Stimulated activated naive CD8-positive, alpha-beta T cell treated with anti-CD3 and anti-CD28 coated beads, Interleukin-15, Interleukin-2, amounts not matched to agents 100 ng/mL and 50 ng/mL, for 24 hours (primary cell): ENCODE measurements around the gene SNED1.

Source experiments
- H3K27ac Mint-ChIP-seq: one replicate; pipeline ENCODE4 v1.8.0; 2021; ENCODE audit warnings: mild to moderate bottlenecking, mixed read lengths
- H3K27me3 Mint-ChIP-seq: one replicate; pipeline ENCODE4 v1.8.0; 2021; ENCODE audit warnings: mixed read lengths
- H3K36me3 Mint-ChIP-seq: one replicate; pipeline ENCODE4 v1.8.0; 2021; ENCODE audit warnings: low read depth, mixed read lengths
- H3K4me1 Mint-ChIP-seq: one replicate; pipeline ENCODE4 v1.8.0; 2021; ENCODE audit warnings: low read depth, mixed read lengths
- H3K4me3 Mint-ChIP-seq: one replicate; pipeline ENCODE4 v1.8.0; 2021; ENCODE audit warnings: mild to moderate bottlenecking, mixed read lengths
- H3K9me3 Mint-ChIP-seq: one replicate; pipeline ENCODE4 v1.8.0; 2021; ENCODE audit warnings: mixed read lengths

SNED1 gene

DNA sequence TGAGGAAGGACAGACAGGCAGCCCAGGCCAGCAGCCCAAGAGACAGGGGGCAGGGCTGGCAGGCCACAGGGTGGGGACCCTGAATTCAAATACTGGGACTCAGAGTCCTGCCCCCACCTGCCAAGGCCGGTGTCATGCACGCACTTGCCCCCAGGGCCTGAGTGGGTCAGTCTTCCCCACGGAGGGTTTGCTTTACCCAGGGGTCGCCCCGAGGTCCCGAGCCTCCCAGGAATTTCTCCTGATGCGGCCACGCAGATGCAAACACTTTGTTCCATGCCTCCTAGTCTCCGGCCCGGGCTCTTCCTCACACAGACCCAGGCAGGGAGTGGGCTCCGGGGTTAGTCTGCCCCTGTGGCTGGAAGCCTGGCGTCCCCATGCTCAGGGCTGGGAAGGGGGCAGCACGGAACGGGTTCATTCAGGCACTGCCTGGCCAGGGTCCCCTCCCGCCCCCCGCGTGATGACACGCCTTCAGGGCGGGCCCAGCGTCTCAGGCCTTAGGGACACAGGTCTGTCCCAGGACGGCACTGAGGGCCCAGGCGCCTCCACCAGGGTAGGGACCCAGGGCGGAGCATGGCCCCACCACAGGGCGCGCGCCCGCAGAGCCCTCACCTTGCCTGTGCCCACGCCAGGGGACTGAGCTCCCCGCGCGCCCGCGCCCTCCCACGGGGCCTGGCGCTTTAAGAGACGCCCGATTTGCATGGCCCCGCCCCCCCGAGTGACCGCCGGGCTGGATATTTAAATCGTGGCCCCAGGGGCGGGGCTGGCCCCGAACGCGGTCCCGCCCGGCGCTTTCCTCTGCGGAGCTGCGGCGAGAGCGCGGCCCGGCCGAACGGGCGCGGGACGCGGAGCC is at the start of gene SNED1:
TSS of gene SNED1 (plus strand) at position 763 of the 850 bp plus-strand sequence. CDS start 220 bp downstream, outside the sequence.
- H3K27ac Mint-ChIP-seq = no peak within 1 kb of the TSS
- H3K4me3 Mint-ChIP-seq = peak within 1 kb of the TSS; percentile 45
- peaks cover 14% of the 10 kb centered on the region for H3K4me1 Mint-ChIP-seq
- no peaks in the 10 kb centered on the region for H3K36me3 Mint-ChIP-seq
- no peaks in the 10 kb centered on the region for H3K9me3 Mint-ChIP-seq
- peaks cover 19% of the 10 kb centered on the region for H3K27me3 Mint-ChIP-seq

- no peak overlapping the region for H3K27ac Mint-ChIP-seq
- no peak overlapping the region for H3K4me3 Mint-ChIP-seq
- no peaks in the 10 kb centered on the region for H3K9me3 Mint-ChIP-seq
- no peaks in the 10 kb centered on the region for H3K27me3 Mint-ChIP-seq
- no peaks in the 10 kb centered on the region for H3K4me1 Mint-ChIP-seq
- no peaks in the 10 kb centered on the region for H3K36me3 Mint-ChIP-seq
These were observed 49.3 kb upstream of the SNED1 start for GRCh38 chr2:240948905-240949790.

DNA sequence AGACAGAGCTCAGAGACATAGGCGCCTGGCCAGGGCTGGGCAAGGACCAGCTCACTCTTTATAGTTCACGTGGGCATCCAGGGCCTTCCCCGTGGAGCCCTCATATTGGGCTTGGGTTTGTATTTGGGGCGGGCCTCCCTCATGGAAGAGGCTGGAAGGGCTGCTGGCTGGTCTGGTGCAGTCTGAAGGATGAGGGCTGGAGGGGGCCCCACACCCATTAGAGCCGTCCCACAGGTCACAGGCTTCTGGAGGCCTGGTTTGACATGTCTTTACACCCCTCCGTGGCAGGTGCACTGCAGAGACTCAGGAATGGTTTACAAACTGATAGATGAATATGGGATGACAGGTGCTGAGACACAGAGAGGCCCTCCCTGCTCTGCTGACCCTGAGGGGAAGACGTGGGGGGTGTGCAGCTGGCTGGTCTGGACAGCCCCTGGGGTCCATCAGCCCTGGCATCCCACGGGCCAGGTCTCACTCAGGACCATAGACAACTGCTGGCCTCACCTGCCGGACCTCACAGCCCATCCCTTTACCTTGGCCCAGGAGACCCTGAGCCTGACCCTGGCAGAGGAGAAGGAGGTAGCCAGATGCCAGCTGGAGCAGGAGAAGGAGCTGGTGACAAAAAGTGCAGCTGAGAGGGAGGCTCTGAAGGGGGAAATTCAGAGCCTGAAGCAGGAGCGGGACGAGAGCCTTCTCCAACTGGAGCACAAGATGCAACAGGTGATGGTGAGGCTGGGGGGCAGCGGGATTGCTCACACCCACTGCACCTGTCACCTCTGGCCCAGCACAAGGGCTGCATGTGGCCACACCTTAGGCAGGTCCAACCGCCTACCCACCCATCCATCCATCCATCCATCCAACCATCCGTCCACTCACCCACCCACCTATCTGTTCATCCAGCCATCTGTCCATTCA is 48.4 kb upstream of the SNED1 start:
- Mint-ChIP-seq H3K27ac (no peak overlapping the region), H3K9me3 (no peaks in the 10 kb centered on the region), H3K36me3 (no peaks in the 10 kb centered on the region), H3K27me3 (no peaks in the 10 kb centered on the region), H3K4me3 (no peak overlapping the region), H3K4me1 (no peaks in the 10 kb centered on the region)

GRCh38 chr2:240951045-240951594 is 47.3 kb upstream of the SNED1 start:
- H3K36me3 Mint-ChIP-seq = no peaks in the 10 kb centered on the region
- no peaks in the 10 kb centered on the region for H3K4me1 Mint-ChIP-seq
- no peaks in the 10 kb centered on the region for H3K9me3 Mint-ChIP-seq

GRCh38 chr2:240952496-240953246 is 45.7 kb upstream of the SNED1 start:
- no peaks in the 10 kb centered on the region for H3K4me1 Mint-ChIP-seq
- H3K27ac Mint-ChIP-seq = no peak overlapping the region
- H3K9me3 Mint-ChIP-seq = no peaks in the 10 kb centered on the region

More at GRCh38 chr2:240951045-240951594, 47.3 kb upstream of the SNED1 start:
- Mint-ChIP-seq H3K27me3 (no peaks in the 10 kb centered on the region), H3K27ac (no peak overlapping the region), H3K4me3 (no peak overlapping the region)

GRCh38 chr2:240953426-240954410 is 44.7 kb upstream of the SNED1 start:
- H3K9me3 Mint-ChIP-seq = no peaks in the 10 kb centered on the region
- H3K27me3 Mint-ChIP-seq = no peaks in the 10 kb centered on the region
- H3K36me3 Mint-ChIP-seq = no peaks in the 10 kb centered on the region
- H3K4me1 Mint-ChIP-seq = no peaks in the 10 kb centered on the region
- H3K27ac Mint-ChIP-seq = no peak overlapping the region
- no peak overlapping the region for H3K4me3 Mint-ChIP-seq

More at GRCh38 chr2:240952496-240953246, 45.7 kb upstream of the SNED1 start:
- Mint-ChIP-seq H3K36me3 (no peaks in the 10 kb centered on the region), H3K4me3 (no peak overlapping the region), H3K27me3 (no peaks in the 10 kb centered on the region)

GRCh38 chr2:240954436-240955305 is 43.7 kb upstream of the SNED1 start:
- Mint-ChIP-seq H3K4me1 (no peaks in the 10 kb centered on the region), H3K36me3 (no peaks in the 10 kb centered on the region), H3K4me3 (no peak overlapping the region), H3K27ac (no peak overlapping the region), H3K27me3 (no peaks in the 10 kb centered on the region), H3K9me3 (no peaks in the 10 kb centered on the region)

- Mint-ChIP-seq H3K4me3 (no peak overlapping the region), H3K36me3 (no peaks in the 10 kb centered on the region), H3K27ac (no peak overlapping the region), H3K27me3 (no peaks in the 10 kb centered on the region), H3K4me1 (no peaks in the 10 kb centered on the region), H3K9me3 (no peaks in the 10 kb centered on the region)
These were observed 42.9 kb upstream of the SNED1 start for GRCh38 chr2:240955306-240956170.

- Mint-ChIP-seq H3K9me3 (no peaks in the 10 kb centered on the region), H3K27ac (no peak overlapping the region), H3K4me1 (no peaks in the 10 kb centered on the region), H3K27me3 (no peaks in the 10 kb centered on the region), H3K4me3 (no peak overlapping the region), H3K36me3 (no peaks in the 10 kb centered on the region)
These were observed 42.1 kb upstream of the SNED1 start for GRCh38 chr2:240956171-240956934.

- no peaks in the 10 kb centered on the region for H3K4me1 Mint-ChIP-seq
These were observed 41.3 kb upstream of the SNED1 start for GRCh38 chr2:240956935-240957655.

More at GRCh38 chr2:240956935-240957655, 41.3 kb upstream of the SNED1 start:
- Mint-ChIP-seq H3K9me3 (no peaks in the 10 kb centered on the region), H3K36me3 (no peaks in the 10 kb centered on the region), H3K27me3 (no peaks in the 10 kb centered on the region), H3K4me3 (no peak overlapping the region), H3K27ac (no peak overlapping the region)
